Right lobe of liver (tissue), 6 donors: ENCODE measurements around the gene HKDC1. TPM values are rescaled to one million over a fixed set of nuclear protein-coding genes. Genes with fewer than 3 reads are reported as not detected.
A peak's percentile ranks its signal among the peaks of the same experiment; 100 is the strongest.

Experiments
- ATAC-seq, 4 donors: fragments of 200-7000 bp; cut with Tn5 transposase; one replicate each; pipeline ENCODE4 v1.9.1; 2020; ENCODE audit warnings: mild to moderate bottlenecking in 4 of 4, moderate library complexity in 4 of 4
- DNase-seq, 3 donors: peaks; one replicate each; pipeline ENCODE4 v3.0.0-alpha.2; 2020
- H3K27ac ChIP-seq, 3 donors: fragments of 200-600 bp; one replicate each; pipeline ENCODE4 v1.8.0; 2022
- H3K27me3 ChIP-seq, 2 donors: fragments of 200-600 bp; one replicate each; pipeline ENCODE4 v1.8.0; 2022
- H3K36me3 ChIP-seq, 4 donors: fragments of 200-600 bp; sonication (generic) in 1 of 4; one replicate each; pipeline versions ENCODE4 v1.5.1 to v1.8.0; 2017 to 2022; ENCODE audit warnings: control low read depth in 1 of 4
- H3K4me1 ChIP-seq, 4 donors: fragments of 200-600 bp; sonication (generic) in 1 of 4; one replicate each; pipeline versions ENCODE4 v1.5.1 to v1.8.0; 2017 to 2022; ENCODE audit warnings: control low read depth in 1 of 4
- H3K4me3 ChIP-seq, 3 donors: fragments of 200-600 bp; one replicate each; pipeline ENCODE4 v1.8.0; 2022
- H3K9me3 ChIP-seq, 4 donors: fragments of 200-600 bp; sonication (generic) in 1 of 4; one replicate each; pipeline versions ENCODE4 v1.5.1 to v1.8.0; 2017 to 2022; ENCODE audit warnings: control low read depth in 1 of 4
- CTCF ChIP-seq, 4 donors: fragments of 200-600 bp in 3 of 4; fragments of 450-650 bp in 1 of 4; IDR thresholded peaks; one replicate each; pipeline versions ENCODE4 v1.5.1 to v1.8.0; 2016 to 2022; ENCODE audit warnings: antibody characterized with exemption in 4 of 4, mild to moderate bottlenecking in 2 of 4
- POLR2A ChIP-seq: fragments of 450-650 bp; IDR thresholded peaks from one replicate; pipeline ENCODE4 v1.6.1; 2017; ENCODE audit warnings: antibody characterized with exemption, mild to moderate bottlenecking
- WGBS: methylation state at CpG from one replicate; pipeline ENCODE4 v1.1.6; 2018; ENCODE audit warnings: low coverage, low lambda C conversion rate; ENCODE audit not compliant: insufficient coverage; ENCODE audit errors: missing lambda C conversion rate; 5-methylcytosine and 5-hydroxymethylcytosine counted together
- intact Hi-C, 2 donors: fragments of 100-400 bp; cut with DNase I; formaldehyde crosslinking; loops; one replicate each; pipeline versions ENCODE4 v1.11.2 to v1.14.1; 2022
- total RNA-seq, 6 experiments: library from RNA; depleted of rRNA in 2 of 6; stranded (reverse); fragments of >200 nt in 2 of 6; fragmentation: NEBNext Ultra II Directional in 3 of 6; extraction: Animal tissue kit (Norgen Biotek cat#: 25700) in 3 of 6; gene quantifications; one replicate each; pipeline versions ENCODE4 v1.1.0 to v1.2.4, GENCODE V29; 2016 to 2023
- donor health status: DM: no; HTN: yes; CAD: no.
- donor health status: DM: no; HTN: no; CAD: no.
- donor health status: DM: no; HTN: no; CAD: no.
- donor health status: DM: no; HTN: yes; CAD: no.
- donor health status: DM: no; HTN: yes; CAD: no.

HKDC1 gene
- total RNA-seq, 6 experiments from 2014 or later = 0.24 to 44.5 (median 20.1) TPM

- no peaks in the 10 kb centered on the region for H3K36me3 ChIP-seq
- 85% methylated on average over 6 of the region's 6 CpGs for whole genome bisulfite sequencing
- DNase-seq (no peak), ATAC-seq (no peak)
- intact Hi-C loops = no loop called here
- H3K27me3 ChIP-seq = no peaks in the 10 kb centered on the region
- H3K4me1 ChIP-seq = peaks cover 0 to 6% (median 0%) of the 10 kb centered on the region in 4 donors
- no peak overlapping the region for H3K27ac ChIP-seq
- H3K9me3 ChIP-seq = no peaks in the 10 kb centered on the region
- TF ChIP-seq CTCF (IDR thresholded peaks at IDR 0.05) = no peak
- TF ChIP-seq POLR2A = no peak
- no peak overlapping the region for H3K4me3 ChIP-seq
These were observed 1.3 kb upstream of the HKDC1 start for GRCh38 chr10:69218831-69219230.

GRCh38 chr10:69220507-69220906, 375 bp downstream of the HKDC1 start:
- intact Hi-C loops = no loop called here
- TF ChIP-seq CTCF (IDR thresholded peaks at IDR 0.05) (no peak), POLR2A (no peak)
- Histone ChIP-seq H3K36me3 (no peaks in the 10 kb centered on the region), H3K27me3 (no peaks in the 10 kb centered on the region), H3K4me1 (peaks cover 0 to 6% (median 0%) of the 10 kb centered on the region in 4 donors), H3K27ac (no peak overlapping the region), H3K4me3 (peak overlapping the region in 2 of 3 donors; percentile 18 to 46), H3K9me3 (no peaks in the 10 kb centered on the region)
- ATAC-seq = peak in 3 of 4 donors; percentile 8 to 34 (median 33)
- WGBS = 34% methylated on average over 6 of the region's 9 CpGs
- no peak for DNase-seq

- peaks cover 0 to 6% (median 0%) of the 10 kb centered on the region in 4 donors for H3K4me1 ChIP-seq
- TF ChIP-seq CTCF (IDR thresholded peaks at IDR 0.05) (peak; percentile 56 to 81 (median 74)), POLR2A (peak; percentile 31)
- no peaks in the 10 kb centered on the region for H3K27me3 ChIP-seq
- peak overlapping the region in 1 of 3 donors; percentile 46 for H3K4me3 ChIP-seq
- WGBS = 9% methylated on average over 8 of the region's 11 CpGs
- H3K36me3 ChIP-seq = no peaks in the 10 kb centered on the region
- H3K9me3 ChIP-seq = no peaks in the 10 kb centered on the region
- intact Hi-C loops = no loop called here
- peak overlapping the region in 1 of 3 donors; percentile 24 for H3K27ac ChIP-seq
- peak; percentile 54 to 84 (median 71) for ATAC-seq
- no peak for DNase-seq
These were observed 2.3 kb downstream of the HKDC1 start for GRCh38 chr10:69222157-69223027.

- peaks cover 0 to 6% (median 0%) of the 10 kb centered on the region in 4 donors for H3K4me1 ChIP-seq
- H3K36me3 ChIP-seq = no peaks in the 10 kb centered on the region
- H3K4me3 ChIP-seq = no peak overlapping the region
- peak overlapping the region in 1 of 3 donors; percentile 15 for H3K27ac ChIP-seq
- no peaks in the 10 kb centered on the region for H3K27me3 ChIP-seq
- H3K9me3 ChIP-seq = no peaks in the 10 kb centered on the region
- intact Hi-C loops = no loop called here
- no peak for TF ChIP-seq POLR2A
- no peak for TF ChIP-seq CTCF (IDR thresholded peaks at IDR 0.05)
- no peak for DNase-seq
- 0% methylated on average over 1 of the region's 1 CpG for WGBS
- peak in 1 of 4 donors; percentile 14 for ATAC-seq
These were observed 2.9 kb downstream of the HKDC1 start for GRCh38 chr10:69223028-69223342.
